GM19438 (cell line): ENCODE data around the gene STXBP2.

Experiments used
- ATAC-seq: cut with Tn5 transposase; IDR thresholded peaks from one replicate; pipeline ENCODE4 v1.9.1; 2021; ENCODE audit warnings: low read depth; ENCODE audit not compliant: unreplicated experiment

Gene STXBP2

GRCh38 chr19:7612282-7613274, 24.3 kb upstream of the STXBP2 start:
- ATAC-seq = no peak

GRCh38 chr19:7614859-7615741, 21.8 kb upstream of the STXBP2 start:
- ATAC-seq = no peak

GRCh38 chr19:7617172-7617571, 19.7 kb upstream of the STXBP2 start:
- no peak for ATAC-seq

GRCh38 chr19:7617735-7618134, 19.2 kb upstream of the STXBP2 start:
- no peak for ATAC-seq

- no peak for ATAC-seq
These were observed 18.6 kb upstream of the STXBP2 start for GRCh38 chr19:7618348-7618747.

GRCh38 chr19:7618771-7619510, 18.0 kb upstream of the STXBP2 start:
- no peak for ATAC-seq

GRCh38 chr19:7619671-7620441, 17.1 kb upstream of the STXBP2 start:
- ATAC-seq = no peak

- no peak for ATAC-seq
These were observed 16.2 kb upstream of the STXBP2 start for GRCh38 chr19:7620442-7621412.

GRCh38 chr19:7622933-7623685, 13.8 kb upstream of the STXBP2 start:
- no peak for ATAC-seq

- no peak for ATAC-seq
These were observed 12.9 kb upstream of the STXBP2 start for GRCh38 chr19:7623725-7624603.

GRCh38 chr19:7624810-7625209, 12.1 kb upstream of the STXBP2 start:
- no peak for ATAC-seq

GRCh38 chr19:7625763-7626372, 11.0 kb upstream of the STXBP2 start:
- ATAC-seq = no peak

GRCh38 chr19:7627166-7627565, 9.7 kb upstream of the STXBP2 start:
- ATAC-seq = no peak

GRCh38 chr19:7628589-7629311, 8.2 kb upstream of the STXBP2 start:
- ATAC-seq = no peak

- peak; percentile 88 for ATAC-seq
These were observed 7.4 kb upstream of the STXBP2 start, which contains the start of the genes PET100 and XAB2 for GRCh38 chr19:7629347-7630054. PET100 (plus strand) TSS chr19:7629793; CDS start chr19:7629834, 41 bp downstream. XAB2 (minus strand) TSS chr19:7629545; CDS start chr19:7629527, 18 bp downstream.
